GM23338 (cell line): Measurements from ENCODE around the gene WWOX. TPM values are rescaled to one million over a fixed set of nuclear protein-coding genes. Genes with fewer than 3 reads are reported as not detected.

Experiments
- ATAC-seq: fragments of 200-7000 bp; cut with Tn5 transposase; 3 replicates; pipeline ENCODE4 v1.9.1; 2020
- DNase-seq: peaks from one replicate; pipeline ENCODE4 v3.0.0-alpha.2; 2015; ENCODE audit warnings: low spot score
- H2AFZ ChIP-seq: fragments of 200-600 bp; sonication (generic); 2 replicates; pipeline ENCODE4 v1.8.0; 2016; ENCODE audit warnings: antibody characterized with exemption, mild to moderate bottlenecking, moderate library complexity
- H3F3A ChIP-seq: fragments of 200-600 bp; sonication (generic); replicated peaks from 2 replicates; pipeline ENCODE4 v1.8.0; 2017; ENCODE audit warnings: antibody characterized with exemption, mixed run types, low read depth
- H3K27ac ChIP-seq: fragments of 200-600 bp; sonication (generic); 2 replicates; pipeline ENCODE4 v1.6.1; 2016; ENCODE audit warnings: low read depth
- H3K27me3 ChIP-seq: fragments of 200-600 bp; sonication (generic); 2 replicates; pipeline ENCODE4 v1.8.0; 2016; ENCODE audit warnings: mild to moderate bottlenecking, mixed run types, moderate library complexity; ENCODE audit not compliant: insufficient read depth
- H3K36me3 ChIP-seq: fragments of 200-600 bp; sonication (generic); 2 replicates; pipeline ENCODE4 v1.8.0; 2016; ENCODE audit warnings: mild to moderate bottlenecking; ENCODE audit not compliant: insufficient read depth
- H3K4me1 ChIP-seq: fragments of 200-600 bp; sonication (generic); 2 replicates; pipeline ENCODE4 v1.8.0; 2016; ENCODE audit warnings: mild to moderate bottlenecking, moderate library complexity; ENCODE audit not compliant: insufficient read depth
- H3K4me2 ChIP-seq: fragments of 200-600 bp; sonication (generic); 2 replicates; pipeline ENCODE4 v1.7.1; 2017; ENCODE audit warnings: mixed run types
- H3K4me3 ChIP-seq: fragments of 200-600 bp; sonication (generic); 2 replicates; pipeline ENCODE4 v1.6.1; 2016; ENCODE audit warnings: mixed run types
- H3K79me2 ChIP-seq: fragments of 200-600 bp; sonication (generic); replicated peaks from 2 replicates; pipeline ENCODE4 v1.8.0; 2017; ENCODE audit warnings: mild to moderate bottlenecking; ENCODE audit not compliant: insufficient read depth
- H3K9me2 ChIP-seq: fragments of 200-600 bp; sonication (generic); 2 replicates; pipeline ENCODE4 v1.8.0; 2017; ENCODE audit not compliant: insufficient read depth
- H4K20me1 ChIP-seq: fragments of 200-600 bp; sonication (generic); replicated peaks from 2 replicates; pipeline ENCODE4 v1.8.0; 2017; ENCODE audit warnings: mild to moderate bottlenecking; ENCODE audit not compliant: insufficient read depth
- H3K27ac Mint-ChIP-seq: 2 replicates; pipeline ENCODE4 v1.8.0; 2020; ENCODE audit warnings: inconsistent platforms, mild to moderate bottlenecking, moderate library complexity, mixed read lengths
- H3K27me3 Mint-ChIP-seq: 3 replicates; pipeline ENCODE4 v1.8.0; 2022; ENCODE audit warnings: low read depth, mild to moderate bottlenecking, moderate library complexity, mixed read lengths, inconsistent platforms; ENCODE audit not compliant: insufficient read depth, poor library complexity
- H3K36me3 Mint-ChIP-seq: 3 replicates; pipeline ENCODE4 v1.8.0; 2021; ENCODE audit warnings: low read depth, mild to moderate bottlenecking, inconsistent platforms, moderate library complexity, mixed read lengths
- H3K4me1 Mint-ChIP-seq: 3 replicates; pipeline ENCODE4 v1.8.0; 2020; ENCODE audit warnings: mild to moderate bottlenecking, inconsistent platforms, mixed read lengths
- H3K4me3 Mint-ChIP-seq: 3 replicates; pipeline ENCODE4 v1.8.0; 2021; ENCODE audit warnings: moderate library complexity, mild to moderate bottlenecking, inconsistent platforms, mixed read lengths
- H3K9me3 Mint-ChIP-seq: 3 replicates; pipeline ENCODE4 v1.8.0; 2020; ENCODE audit warnings: moderate library complexity, mild to moderate bottlenecking, inconsistent platforms, mixed read lengths
- CREB1 ChIP-seq: fragments of 250-450 bp; sonication (Bioruptor Pico); IDR thresholded peaks from 2 replicates; pipeline ENCODE4 v1.5.0; 2020; ENCODE audit warnings: low read depth, mild to moderate bottlenecking, moderate library complexity
- EZH2 ChIP-seq: fragments of 200-600 bp; sonication (generic); IDR thresholded peaks from one replicate; pipeline ENCODE4 v1.8.0; 2017; ENCODE audit warnings: antibody characterized with exemption, mild to moderate bottlenecking, low read depth; ENCODE audit not compliant: unreplicated experiment
- EZH2phosphoT487 ChIP-seq: fragments of 200-600 bp; sonication (generic); IDR thresholded peaks from one replicate; pipeline ENCODE4 v1.8.1; 2018; ENCODE audit warnings: antibody characterized with exemption; ENCODE audit not compliant: unreplicated experiment
- JUNB ChIP-seq: IDR thresholded peaks from one replicate; pipeline ENCODE4 v1.6.1; 2016; ENCODE audit warnings: antibody characterized with exemption; ENCODE audit not compliant: unreplicated experiment
- NANOG ChIP-seq: IDR thresholded peaks from 2 replicates; pipeline ENCODE4 v1.6.1; 2016; ENCODE audit warnings: antibody characterized with exemption, borderline replicate concordance
- ZNF331 ChIP-seq: fragments of 250-450 bp; sonication (Bioruptor Pico); IDR thresholded peaks from 2 replicates; pipeline ENCODE4 v1.5.0; 2020; ENCODE audit warnings: low read depth, mild to moderate bottlenecking, moderate library complexity
- polyA plus RNA-seq: library from polyadenylated mRNA; unstranded; fragments of >200 nt; fragmentation: Nextera tagmentation; extraction: Ambion mirVana; gene quantifications from 2 replicates; pipeline ENCODE4 v1.2.1, GENCODE V29; 2016
- total RNA-seq: library from RNA; depleted of rRNA; stranded (reverse); fragments of >200 nt; shearing (Covaris generic); gene quantifications from 2 replicates; pipeline ENCODE4 v1.2.3, GENCODE V29; 2014
- TF ChIP-seq, protein P1 (sequence below), 2 experiments: fragments of 200-600 bp in 1 of 2; sonication (generic) in 1 of 2; conservative IDR thresholded peaks; 2 replicates each; pipeline versions ENCODE4 v1.5.1 to v1.6.1; 2016 to 2017; ENCODE audit warnings: antibody characterized with exemption in 2 of 2, low read depth in 2 of 2, mild to moderate bottlenecking in 2 of 2, moderate library complexity in 1 of 2
- TF ChIP-seq, protein P2 (sequence below): IDR thresholded peaks from one replicate; pipeline ENCODE4 v1.6.1; 2018; ENCODE audit warnings: antibody characterized with exemption; ENCODE audit not compliant: unreplicated experiment
- TF ChIP-seq, protein P3 (sequence below): IDR thresholded peaks from 2 replicates; pipeline ENCODE4 v1.6.1; 2016; ENCODE audit warnings: antibody characterized with exemption
- TF ChIP-seq, protein P4 (sequence below): fragments of 250-450 bp; sonication (Bioruptor Pico); IDR thresholded peaks from 2 replicates; pipeline ENCODE4 v1.5.0; 2020; ENCODE audit warnings: mild to moderate bottlenecking, moderate library complexity

Gene WWOX
- total and polyA plus RNA-seq, 2 experiments from 2014 or later, result 10.0 to 19.3 TPM

DNA sequence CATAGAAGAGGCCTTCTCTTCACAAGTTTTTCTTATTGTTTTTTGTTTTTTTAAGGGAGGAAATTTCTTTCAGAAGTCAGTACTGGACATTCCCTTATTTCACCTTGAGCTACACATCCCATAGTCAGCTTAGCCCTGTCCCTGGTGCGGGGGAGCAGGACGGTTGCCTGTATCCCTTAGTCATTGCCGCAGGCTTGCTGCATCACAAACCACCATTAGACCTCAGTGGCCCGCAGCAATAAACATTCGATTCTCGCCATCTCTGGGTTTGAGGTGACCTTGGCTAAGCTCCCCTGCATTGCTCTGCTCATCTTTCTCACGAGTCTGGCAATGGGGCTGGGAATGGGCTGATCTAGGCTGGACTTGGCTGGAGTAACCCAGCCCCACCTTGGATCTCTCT is 692.5 kb downstream of the WWOX start (continued):
- TF ChIP-seq, protein P1, sequence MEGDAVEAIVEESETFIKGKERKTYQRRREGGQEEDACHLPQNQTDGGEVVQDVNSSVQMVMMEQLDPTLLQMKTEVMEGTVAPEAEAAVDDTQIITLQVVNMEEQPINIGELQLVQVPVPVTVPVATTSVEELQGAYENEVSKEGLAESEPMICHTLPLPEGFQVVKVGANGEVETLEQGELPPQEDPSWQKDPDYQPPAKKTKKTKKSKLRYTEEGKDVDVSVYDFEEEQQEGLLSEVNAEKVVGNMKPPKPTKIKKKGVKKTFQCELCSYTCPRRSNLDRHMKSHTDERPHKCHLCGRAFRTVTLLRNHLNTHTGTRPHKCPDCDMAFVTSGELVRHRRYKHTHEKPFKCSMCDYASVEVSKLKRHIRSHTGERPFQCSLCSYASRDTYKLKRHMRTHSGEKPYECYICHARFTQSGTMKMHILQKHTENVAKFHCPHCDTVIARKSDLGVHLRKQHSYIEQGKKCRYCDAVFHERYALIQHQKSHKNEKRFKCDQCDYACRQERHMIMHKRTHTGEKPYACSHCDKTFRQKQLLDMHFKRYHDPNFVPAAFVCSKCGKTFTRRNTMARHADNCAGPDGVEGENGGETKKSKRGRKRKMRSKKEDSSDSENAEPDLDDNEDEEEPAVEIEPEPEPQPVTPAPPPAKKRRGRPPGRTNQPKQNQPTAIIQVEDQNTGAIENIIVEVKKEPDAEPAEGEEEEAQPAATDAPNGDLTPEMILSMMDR (conservative IDR thresholded peaks at IDR 0.05; ENCODE audit: low read depth in 2 of 2), result no peak
- TF ChIP-seq, protein P2, sequence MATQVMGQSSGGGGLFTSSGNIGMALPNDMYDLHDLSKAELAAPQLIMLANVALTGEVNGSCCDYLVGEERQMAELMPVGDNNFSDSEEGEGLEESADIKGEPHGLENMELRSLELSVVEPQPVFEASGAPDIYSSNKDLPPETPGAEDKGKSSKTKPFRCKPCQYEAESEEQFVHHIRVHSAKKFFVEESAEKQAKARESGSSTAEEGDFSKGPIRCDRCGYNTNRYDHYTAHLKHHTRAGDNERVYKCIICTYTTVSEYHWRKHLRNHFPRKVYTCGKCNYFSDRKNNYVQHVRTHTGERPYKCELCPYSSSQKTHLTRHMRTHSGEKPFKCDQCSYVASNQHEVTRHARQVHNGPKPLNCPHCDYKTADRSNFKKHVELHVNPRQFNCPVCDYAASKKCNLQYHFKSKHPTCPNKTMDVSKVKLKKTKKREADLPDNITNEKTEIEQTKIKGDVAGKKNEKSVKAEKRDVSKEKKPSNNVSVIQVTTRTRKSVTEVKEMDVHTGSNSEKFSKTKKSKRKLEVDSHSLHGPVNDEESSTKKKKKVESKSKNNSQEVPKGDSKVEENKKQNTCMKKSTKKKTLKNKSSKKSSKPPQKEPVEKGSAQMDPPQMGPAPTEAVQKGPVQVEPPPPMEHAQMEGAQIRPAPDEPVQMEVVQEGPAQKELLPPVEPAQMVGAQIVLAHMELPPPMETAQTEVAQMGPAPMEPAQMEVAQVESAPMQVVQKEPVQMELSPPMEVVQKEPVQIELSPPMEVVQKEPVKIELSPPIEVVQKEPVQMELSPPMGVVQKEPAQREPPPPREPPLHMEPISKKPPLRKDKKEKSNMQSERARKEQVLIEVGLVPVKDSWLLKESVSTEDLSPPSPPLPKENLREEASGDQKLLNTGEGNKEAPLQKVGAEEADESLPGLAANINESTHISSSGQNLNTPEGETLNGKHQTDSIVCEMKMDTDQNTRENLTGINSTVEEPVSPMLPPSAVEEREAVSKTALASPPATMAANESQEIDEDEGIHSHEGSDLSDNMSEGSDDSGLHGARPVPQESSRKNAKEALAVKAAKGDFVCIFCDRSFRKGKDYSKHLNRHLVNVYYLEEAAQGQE, result no peak
- no peak for TF ChIP-seq NANOG
- TF ChIP-seq, protein P3, sequence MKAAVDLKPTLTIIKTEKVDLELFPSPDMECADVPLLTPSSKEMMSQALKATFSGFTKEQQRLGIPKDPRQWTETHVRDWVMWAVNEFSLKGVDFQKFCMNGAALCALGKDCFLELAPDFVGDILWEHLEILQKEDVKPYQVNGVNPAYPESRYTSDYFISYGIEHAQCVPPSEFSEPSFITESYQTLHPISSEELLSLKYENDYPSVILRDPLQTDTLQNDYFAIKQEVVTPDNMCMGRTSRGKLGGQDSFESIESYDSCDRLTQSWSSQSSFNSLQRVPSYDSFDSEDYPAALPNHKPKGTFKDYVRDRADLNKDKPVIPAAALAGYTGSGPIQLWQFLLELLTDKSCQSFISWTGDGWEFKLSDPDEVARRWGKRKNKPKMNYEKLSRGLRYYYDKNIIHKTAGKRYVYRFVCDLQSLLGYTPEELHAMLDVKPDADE, result no peak
- TF ChIP-seq EZH2phosphoT487, result no peak
- no peak for TF ChIP-seq JUNB
- no peak for TF ChIP-seq ZNF331 (CRISPR knock-in tag)
- TF ChIP-seq EZH2, result no peak

DNA sequence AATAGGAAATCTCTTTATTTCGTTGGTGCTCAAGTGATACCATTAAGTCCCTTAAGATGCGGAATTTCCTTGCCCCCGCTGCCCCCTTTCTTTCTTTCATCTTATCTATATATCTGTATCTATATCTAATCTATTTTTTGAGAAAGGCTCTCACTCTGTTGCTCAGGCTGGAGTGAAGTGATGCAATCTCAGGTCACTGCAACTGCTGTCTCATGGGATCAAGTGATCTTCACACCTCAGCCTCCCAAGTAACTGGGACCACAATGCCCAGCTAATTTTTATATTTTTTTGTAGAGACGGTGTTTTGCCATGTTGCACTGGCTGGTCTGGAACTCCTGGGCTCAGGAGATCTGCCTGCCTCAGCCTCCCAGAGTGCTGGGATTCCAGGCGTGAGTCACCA is 693.5 kb downstream of the WWOX start:
- peaks cover 10% of the 10 kb centered on the region; the same call in 1 of the 2 replicates for H3K9me2 ChIP-seq
- H4K20me1 ChIP-seq, result no peaks in the 10 kb centered on the region
- H3K27ac ChIP-seq, result no peak overlapping the region
- no peak overlapping the region for H3K4me2 ChIP-seq
- H3K27me3 ChIP-seq, result no peaks in the 10 kb centered on the region
- Mint-ChIP-seq H3K9me3 (no peaks in the 10 kb centered on the region; the same call in 2 of the 3 replicates), H3K36me3 (no peaks in the 10 kb centered on the region), H3K27me3 (no peaks in the 10 kb centered on the region), H3K4me3 (no peak overlapping the region), H3K27ac (no peak overlapping the region), H3K4me1 (no peaks in the 10 kb centered on the region)
- H3K79me2 ChIP-seq, result no peaks in the 10 kb centered on the region
- no peaks in the 10 kb centered on the region for H3F3A ChIP-seq
- DNase-seq, result no peak
- H3K4me1 ChIP-seq, result no peaks in the 10 kb centered on the region
- no peak overlapping the region for H2AFZ ChIP-seq
- no peak for ATAC-seq
- no peak overlapping the region for H3K4me3 ChIP-seq
- no peaks in the 10 kb centered on the region for H3K36me3 ChIP-seq
- TF ChIP-seq CREB1 (no peak), ZNF331 (CRISPR knock-in tag) (no peak), EZH2 (no peak), EZH2phosphoT487 (no peak)
- TF ChIP-seq, protein P1 (conservative IDR thresholded peaks at IDR 0.05; ENCODE audit: low read depth in 2 of 2), result no peak
- TF ChIP-seq, protein P4, sequence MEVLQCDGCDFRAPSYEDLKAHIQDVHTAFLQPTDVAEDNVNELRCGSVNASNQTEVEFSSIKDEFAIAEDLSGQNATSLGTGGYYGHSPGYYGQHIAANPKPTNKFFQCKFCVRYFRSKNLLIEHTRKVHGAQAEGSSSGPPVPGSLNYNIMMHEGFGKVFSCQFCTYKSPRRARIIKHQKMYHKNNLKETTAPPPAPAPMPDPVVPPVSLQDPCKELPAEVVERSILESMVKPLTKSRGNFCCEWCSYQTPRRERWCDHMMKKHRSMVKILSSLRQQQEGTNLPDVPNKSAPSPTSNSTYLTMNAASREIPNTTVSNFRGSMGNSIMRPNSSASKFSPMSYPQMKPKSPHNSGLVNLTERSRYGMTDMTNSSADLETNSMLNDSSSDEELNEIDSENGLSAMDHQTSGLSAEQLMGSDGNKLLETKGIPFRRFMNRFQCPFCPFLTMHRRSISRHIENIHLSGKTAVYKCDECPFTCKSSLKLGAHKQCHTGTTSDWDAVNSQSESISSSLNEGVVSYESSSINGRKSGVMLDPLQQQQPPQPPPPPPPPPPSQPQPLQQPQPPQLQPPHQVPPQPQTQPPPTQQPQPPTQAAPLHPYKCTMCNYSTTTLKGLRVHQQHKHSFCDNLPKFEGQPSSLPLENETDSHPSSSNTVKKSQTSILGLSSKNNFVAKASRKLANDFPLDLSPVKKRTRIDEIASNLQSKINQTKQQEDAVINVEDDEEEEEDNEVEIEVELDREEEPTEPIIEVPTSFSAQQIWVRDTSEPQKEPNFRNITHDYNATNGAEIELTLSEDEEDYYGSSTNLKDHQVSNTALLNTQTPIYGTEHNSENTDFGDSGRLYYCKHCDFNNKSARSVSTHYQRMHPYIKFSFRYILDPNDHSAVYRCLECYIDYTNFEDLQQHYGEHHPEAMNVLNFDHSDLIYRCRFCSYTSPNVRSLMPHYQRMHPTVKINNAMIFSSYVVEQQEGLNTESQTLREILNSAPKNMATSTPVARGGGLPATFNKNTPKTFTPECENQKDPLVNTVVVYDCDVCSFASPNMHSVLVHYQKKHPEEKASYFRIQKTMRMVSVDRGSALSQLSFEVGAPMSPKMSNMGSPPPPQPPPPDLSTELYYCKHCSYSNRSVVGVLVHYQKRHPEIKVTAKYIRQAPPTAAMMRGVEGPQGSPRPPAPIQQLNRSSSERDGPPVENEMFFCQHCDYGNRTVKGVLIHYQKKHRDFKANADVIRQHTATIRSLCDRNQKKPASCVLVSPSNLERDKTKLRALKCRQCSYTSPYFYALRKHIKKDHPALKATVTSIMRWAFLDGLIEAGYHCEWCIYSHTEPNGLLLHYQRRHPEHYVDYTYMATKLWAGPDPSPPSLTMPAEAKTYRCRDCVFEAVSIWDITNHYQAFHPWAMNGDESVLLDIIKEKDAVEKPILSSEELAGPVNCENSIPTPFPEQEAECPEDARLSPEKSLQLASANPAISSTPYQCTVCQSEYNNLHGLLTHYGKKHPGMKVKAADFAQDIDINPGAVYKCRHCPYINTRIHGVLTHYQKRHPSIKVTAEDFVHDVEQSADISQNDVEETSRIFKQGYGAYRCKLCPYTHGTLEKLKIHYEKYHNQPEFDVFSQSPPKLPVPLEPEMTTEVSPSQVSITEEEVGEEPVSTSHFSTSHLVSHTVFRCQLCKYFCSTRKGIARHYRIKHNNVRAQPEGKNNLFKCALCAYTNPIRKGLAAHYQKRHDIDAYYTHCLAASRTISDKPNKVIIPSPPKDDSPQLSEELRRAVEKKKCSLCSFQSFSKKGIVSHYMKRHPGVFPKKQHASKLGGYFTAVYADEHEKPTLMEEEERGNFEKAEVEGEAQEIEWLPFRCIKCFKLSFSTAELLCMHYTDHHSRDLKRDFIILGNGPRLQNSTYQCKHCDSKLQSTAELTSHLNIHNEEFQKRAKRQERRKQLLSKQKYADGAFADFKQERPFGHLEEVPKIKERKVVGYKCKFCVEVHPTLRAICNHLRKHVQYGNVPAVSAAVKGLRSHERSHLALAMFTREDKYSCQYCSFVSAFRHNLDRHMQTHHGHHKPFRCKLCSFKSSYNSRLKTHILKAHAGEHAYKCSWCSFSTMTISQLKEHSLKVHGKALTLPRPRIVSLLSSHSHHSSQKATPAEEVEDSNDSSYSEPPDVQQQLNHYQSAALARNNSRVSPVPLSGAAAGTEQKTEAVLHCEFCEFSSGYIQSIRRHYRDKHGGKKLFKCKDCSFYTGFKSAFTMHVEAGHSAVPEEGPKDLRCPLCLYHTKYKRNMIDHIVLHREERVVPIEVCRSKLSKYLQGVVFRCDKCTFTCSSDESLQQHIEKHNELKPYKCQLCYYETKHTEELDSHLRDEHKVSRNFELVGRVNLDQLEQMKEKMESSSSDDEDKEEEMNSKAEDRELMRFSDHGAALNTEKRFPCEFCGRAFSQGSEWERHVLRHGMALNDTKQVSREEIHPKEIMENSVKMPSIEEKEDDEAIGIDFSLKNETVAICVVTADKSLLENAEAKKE (CRISPR knock-in tag), result no peak
